K562 (cell line): ENCODE data around the gene MICU1. TPM values are rescaled to one million over a fixed set of nuclear protein-coding genes. Genes with fewer than 3 reads are reported as not detected.

Source experiments
- ATAC-seq: fragments of 200-7000 bp; cut with Tn5 transposase; 3 replicates; pipeline ENCODE4 v1.9.1; 2020; ENCODE audit warnings: moderate library complexity
- BruUV-seq: library from RNA; stranded (reverse); fragments of 400-500 nt; replicated peaks from 2 replicates; lab custom pipeline; 2021; lab: Mats Ljungman, UMichigan
- CTCF ChIA-PET: fragments of 300-600 bp; formaldehyde crosslinking; extraction: SDS; loops from one replicate; lab custom pipeline; 2021; ENCODE audit warnings: low intra/inter-chr PET ratio; lab: Yijun Ruan, JAX
- POLR2A ChIA-PET: fragments of 300-600, 350-650 bp; sonication (Branson Sonifier 250); formaldehyde crosslinking; extraction: SDS; loops from one replicate; lab custom pipeline; 2021; ENCODE audit warnings: antibody characterized with exemption, inconsistent platforms; lab: Yijun Ruan, JAX
- DNase-seq, 4 experiments: peaks; one replicate each; pipeline versions ENCODE4 v3.0.0 to v3.0.0-alpha.2; 2011 to 2018; ENCODE audit warnings: low spot score in 3 of 4, mixed read lengths in 3 of 4; ENCODE audit errors: extremely low read depth in 1 of 4
- FAIRE-seq: peaks from 2 replicates; lab custom pipeline; 2011; peaks lifted over from hg19 to GRCh38; lab: Jason Lieb, UNC
- H2AFZ ChIP-seq: 2 replicates; pipeline ENCODE4 v1.6.0; 2011; ENCODE audit warnings: low read depth, low read length, control low read depth, inconsistent platforms
- H3K27ac ChIP-seq: fragments of 200-600 bp; 3 replicates; pipeline ENCODE4 v1.8.0; 2011; ENCODE audit warnings: low read depth, mild to moderate bottlenecking, control low read depth, inconsistent platforms, low read length, moderate library complexity, mixed read lengths; ENCODE audit errors: extremely low read depth
- H3K27me3 ChIP-seq, 2 experiments: fragments of 300-600 bp in 1 of 2; 2 replicates in 1 of 2; 3 replicates in 1 of 2; pipeline versions ENCODE4 v1.6.0 to v1.8.0; 2011; ENCODE audit warnings: inconsistent platforms in 2 of 2, low read length in 2 of 2, mild to moderate bottlenecking in 1 of 2, mixed read lengths in 1 of 2, moderate library complexity in 1 of 2; ENCODE audit not compliant: control insufficient read depth in 2 of 2, insufficient read depth in 2 of 2
- H3K36me3 ChIP-seq: fragments of 300-600 bp; 3 replicates; pipeline ENCODE4 v1.8.0; 2011; ENCODE audit warnings: mild to moderate bottlenecking, low read length, inconsistent platforms; ENCODE audit not compliant: control insufficient read depth, insufficient read depth
- H3K4me1 ChIP-seq, 2 experiments: fragments of 200-600 bp in 1 of 2; replicated peaks in 1 of 2; 2 replicates in 1 of 2; 3 replicates in 1 of 2; pipeline versions ENCODE4 v1.5.1 to v1.8.0; 2011; ENCODE audit warnings: inconsistent platforms in 2 of 2, low read length in 2 of 2, mild to moderate bottlenecking in 1 of 2, mixed read lengths in 1 of 2, moderate library complexity in 1 of 2; ENCODE audit not compliant: control insufficient read depth in 2 of 2, insufficient read depth in 2 of 2
- H3K4me2 ChIP-seq: 2 replicates; pipeline ENCODE4 v1.6.1; 2011; ENCODE audit warnings: low read length, control low read depth, inconsistent platforms, mixed read lengths; ENCODE audit not compliant: insufficient read depth
- H3K4me3 ChIP-seq: fragments of 200-600 bp; sonication (generic), shearing (Covaris generic); 2 replicates; pipeline ENCODE4 v1.5.1; 2016; ENCODE audit warnings: control low read depth, inconsistent platforms
- H3K79me2 ChIP-seq: fragments of 200-600 bp; 3 replicates; pipeline ENCODE4 v1.8.0; 2011; ENCODE audit warnings: low read length, inconsistent platforms; ENCODE audit not compliant: control insufficient read depth, insufficient read depth
- H3K9ac ChIP-seq, 2 experiments: 2 replicates each; pipeline versions ENCODE4 v1.6.0 to v1.6.1; 2011; ENCODE audit warnings: low read depth in 2 of 2, low read length in 2 of 2, control low read depth in 1 of 2, inconsistent platforms in 1 of 2, mild to moderate bottlenecking in 1 of 2, mixed read lengths in 1 of 2; ENCODE audit not compliant: insufficient read depth in 1 of 2
- H3K9me1 ChIP-seq: one replicate; pipeline ENCODE4 v1.6.0; 2011; ENCODE audit warnings: inconsistent platforms, mild to moderate bottlenecking, low read length, moderate library complexity; ENCODE audit not compliant: control insufficient read depth, insufficient read depth
- H3K9me3 ChIP-seq: replicated peaks from 2 replicates; pipeline ENCODE4 v1.5.1; 2011; ENCODE audit warnings: low read depth, low read length, inconsistent platforms; ENCODE audit not compliant: control insufficient read depth, insufficient read depth
- H4K20me1 ChIP-seq: replicated peaks from 2 replicates; pipeline ENCODE4 v1.6.1; 2011; ENCODE audit warnings: low read length, inconsistent platforms, mixed read lengths; ENCODE audit not compliant: control insufficient read depth, insufficient read depth
- BMI1 ChIP-seq: fragments of 150-350 bp; IDR thresholded peaks from 2 replicates; pipeline ENCODE4 v1.6.1; 2014; ENCODE audit warnings: low read length
- ELF4 ChIP-seq: fragments of 450-650 bp; formaldehyde crosslinking; IDR thresholded peaks from 2 replicates; pipeline ENCODE4 v1.4.0; 2022; ENCODE audit warnings: missing genetic modification characterization
- NCOA2 ChIP-seq, 2 experiments: fragments of 450-650 bp; IDR thresholded peaks; 2 replicates each; pipeline ENCODE4 v1.6.1; 2018; ENCODE audit warnings: mild to moderate bottlenecking in 2 of 2, moderate library complexity in 1 of 2; ENCODE audit not compliant: partially characterized antibody in 2 of 2
- NONO ChIP-seq, 2 experiments: fragments of 200-400 bp in 1 of 2; fragments of 450-650 bp in 1 of 2; formaldehyde crosslinking in 1 of 2; IDR thresholded peaks; 2 replicates each; pipeline ENCODE4 v1.6.1; 2017; ENCODE audit warnings: low read depth in 2 of 2, mild to moderate bottlenecking in 2 of 2, moderate library complexity in 2 of 2, low read length in 1 of 2
- RBM25 ChIP-seq: fragments of 200-400 bp; formaldehyde crosslinking; IDR thresholded peaks from 2 replicates; pipeline ENCODE4 v1.6.1; 2018; ENCODE audit warnings: low read length, low read depth, moderate library complexity; ENCODE audit not compliant: severe bottlenecking
- WHSC1 ChIP-seq: IDR thresholded peaks from one replicate; pipeline ENCODE4 v1.6.1; 2012; ENCODE audit warnings: low read length, control low read depth, inconsistent platforms
- whole genome bisulfite sequencing: fragments of 100-300 bp; shearing (Covaris generic); methylation state at CpG from one replicate; pipeline ENCODE4 v1.1.6; 2016; ENCODE audit warnings: low coverage, mixed read lengths; ENCODE audit not compliant: insufficient coverage; ENCODE audit errors: missing lambda C conversion rate; 5-methylcytosine and 5-hydroxymethylcytosine counted together
- in situ Hi-C: fragments of 300-500 bp; cut with MboI; formaldehyde crosslinking; loops from 4 replicates; pipeline ENCODE4 v1.15.0; 2018; ENCODE audit warnings: inconsistent platforms, mixed read lengths
- intact Hi-C: fragments of 100-400 bp; cut with micrococcal nuclease; formaldehyde crosslinking; loops from 2 replicates; pipeline ENCODE4 v1.14.2; 2022
- polyA plus RNA-seq, 8 experiments: library from polyadenylated mRNA; depleted of rRNA in 4 of 8; stranded (reverse) in 5 of 8; unstranded in 3 of 8; fragments of >200 nt; fragmentation: Nextera tagmentation in 2 of 8; fragmentation: Illumina TruSeq in 1 of 8; extraction: Ambion mirVana in 2 of 8; extraction: Trizol in 1 of 8; gene quantifications; 2 replicates each; pipeline versions ENCODE4 v1.2.1 to v1.2.3, GENCODE V29; 2011 to 2014; ENCODE audit warnings: inconsistent platforms in 1 of 8, missing spikeins in 1 of 8
- total RNA-seq, 7 experiments: library from RNA; depleted of rRNA in 6 of 7; stranded (reverse); fragments of >200 nt in 6 of 7; fragmentation: Illumina TruSeq in 2 of 7; extraction: Trizol in 2 of 7; gene quantifications; 2 replicates each; pipeline versions ENCODE4 v1.2.1 to v1.2.3, GENCODE V29; 2011 to 2021; ENCODE audit warnings: low replicate concordance in 1 of 7
- TF ChIP-seq, protein P1 (sequence below): sonication (generic); formaldehyde crosslinking; IDR thresholded peaks from 2 replicates; pipeline ENCODE4 v1.8.0; 2022; ENCODE audit warnings: mild to moderate bottlenecking, missing genetic modification reagents

The MICU1 gene
- total and polyA plus RNA-seq, 9 of the 15 experiments (the other 6 are each of a cell fraction or from before 2014, with no cell fraction given), result 29.3 to 76.8 (median 48.4) TPM

DNA sequence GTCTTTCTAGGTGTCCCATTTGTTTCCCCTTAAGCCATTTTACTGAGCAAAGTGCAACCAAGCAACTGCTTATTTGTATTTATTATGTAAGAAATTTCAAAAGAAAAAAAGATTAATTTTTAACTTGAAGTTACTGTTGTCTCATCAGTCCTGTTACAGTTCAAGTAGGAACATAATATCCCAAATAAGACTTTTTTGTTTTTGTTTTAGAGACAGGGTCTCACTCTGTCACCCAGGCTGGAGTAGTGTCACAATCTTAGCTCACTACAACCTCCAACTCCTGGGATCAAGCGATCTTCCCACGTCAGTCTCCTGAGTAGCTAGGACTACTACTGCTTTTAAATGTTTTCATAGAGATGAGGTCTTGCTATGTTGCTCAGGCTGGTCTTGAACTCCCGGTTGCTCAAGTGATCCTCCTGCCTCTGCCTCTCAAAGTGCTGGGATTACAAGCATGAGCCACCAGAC lies 101.9 kb downstream of the MICU1 start:
- Histone ChIP-seq H3K27ac (no peak overlapping the region), H3K4me2 (no peak overlapping the region), H3K4me1 (no peaks in the 10 kb centered on the region), H3K79me2 (no peaks in the 10 kb centered on the region), H3K27me3 (no peaks in the 10 kb centered on the region), H3K9me3 (no peaks in the 10 kb centered on the region), H4K20me1 (no peaks in the 10 kb centered on the region), H3K9ac (no peak overlapping the region), H3K36me3 (no peaks in the 10 kb centered on the region), H3K9me1 (no peaks in the 10 kb centered on the region), H3K4me3 (no peak overlapping the region), H2AFZ (no peak overlapping the region)
- DNase-seq (no peak), ATAC-seq (no peak), FAIRE-seq (no peak)
- ChIA-PET CTCF (no interaction called here), POLR2A (interaction anchor here (0.7 kb wide), 1 partner anchor 67 kb away, joined by 3 read pairs; no protein-coding TSS in a partner anchor)
- no peak for TF ChIP-seq NONO (IDR thresholded peaks at IDR 0.05; ENCODE audit: low read depth in 2 of 2, low read length in 1 of 2)
- TF ChIP-seq NCOA2 (IDR thresholded peaks at IDR 0.05; ENCODE audit: partially characterized antibody in 2 of 2), result no peak
- no peak for TF ChIP-seq WHSC1
- no peak for TF ChIP-seq ELF4 (CRISPR knock-in tag)
- TF ChIP-seq RBM25, result no peak
- TF ChIP-seq, protein P1, sequence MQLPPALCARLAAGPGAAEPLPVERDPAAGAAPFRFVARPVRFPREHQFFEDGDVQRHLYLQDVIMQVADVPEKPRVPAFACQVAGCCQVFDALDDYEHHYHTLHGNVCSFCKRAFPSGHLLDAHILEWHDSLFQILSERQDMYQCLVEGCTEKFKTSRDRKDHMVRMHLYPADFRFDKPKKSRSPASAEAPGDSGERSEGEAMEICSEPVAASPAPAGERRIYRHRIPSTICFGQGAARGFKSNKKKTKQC (CRISPR knock-in tag), result no peak
- no peak for TF ChIP-seq BMI1
- in situ Hi-C loops (no loop called here), intact Hi-C loops (no loop called here)
- 81% methylated on average over 3 of the region's 3 CpGs for WGBS
- no TSS peak for BruUV-seq
